ENCODE data around the gene PTRH1.

GRCh38 chr9:127730799-127731410, 15.4 kb upstream of the PTRH1 start:
- TF ChIP-seq CTCF (IDR thresholded peaks at IDR 0.05): no peak
- no peak for TF ChIP-seq POLR2A (IDR thresholded peaks at IDR 0.05)
- no peak for TF ChIP-seq POLR2AphosphoS5 (IDR thresholded peaks at IDR 0.05)
